Epithelial cell of esophagus (primary cell): ENCODE measurements around the gene CIDEA.
"Not testable (repeated sequence)": the region's sequence is repeated elsewhere in the genome, so short reads cannot be mapped to it uniquely, and the experiment has no call there.

ENCODE experiments used
- DNase-seq: peaks from one replicate; pipeline ENCODE4 v3.0.0; 2010; ENCODE audit warnings: low read depth
- H3K4me3 ChIP-seq: 2 replicates; pipeline ENCODE4 v1.5.1; 2011; ENCODE audit warnings: mild to moderate bottlenecking, low read length, control low read depth
- TF ChIP-seq, protein P1 (sequence below): IDR thresholded peaks from 2 replicates; pipeline ENCODE4 v1.5.1; 2011; ENCODE audit warnings: low read depth, mild to moderate bottlenecking, low read length, control low read depth, inconsistent platforms; ENCODE audit not compliant: insufficient read depth; ENCODE audit errors: missing control alignments

Gene CIDEA

DNA sequence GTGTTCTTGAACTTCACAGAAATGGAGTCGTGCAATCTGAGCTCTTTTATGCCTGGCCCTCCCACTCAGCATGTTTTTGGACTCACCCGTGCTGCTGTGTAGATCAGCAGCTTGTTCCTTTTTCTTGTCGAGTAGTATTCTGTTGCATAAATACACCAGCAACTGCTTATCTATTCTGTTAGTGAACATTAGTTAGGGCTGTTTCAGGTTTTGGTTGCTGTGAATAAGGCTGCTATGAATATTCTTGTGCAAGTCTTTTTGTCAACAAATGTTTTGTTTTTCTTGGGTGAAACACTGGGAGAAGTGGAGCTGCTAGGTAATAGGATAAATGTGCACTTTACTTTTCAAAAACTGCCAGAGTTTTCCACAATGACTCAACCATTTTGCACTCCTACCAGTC lies 15.3 kb upstream of the CIDEA start:
- no peak overlapping the region for H3K4me3 ChIP-seq
- TF ChIP-seq, protein P1, sequence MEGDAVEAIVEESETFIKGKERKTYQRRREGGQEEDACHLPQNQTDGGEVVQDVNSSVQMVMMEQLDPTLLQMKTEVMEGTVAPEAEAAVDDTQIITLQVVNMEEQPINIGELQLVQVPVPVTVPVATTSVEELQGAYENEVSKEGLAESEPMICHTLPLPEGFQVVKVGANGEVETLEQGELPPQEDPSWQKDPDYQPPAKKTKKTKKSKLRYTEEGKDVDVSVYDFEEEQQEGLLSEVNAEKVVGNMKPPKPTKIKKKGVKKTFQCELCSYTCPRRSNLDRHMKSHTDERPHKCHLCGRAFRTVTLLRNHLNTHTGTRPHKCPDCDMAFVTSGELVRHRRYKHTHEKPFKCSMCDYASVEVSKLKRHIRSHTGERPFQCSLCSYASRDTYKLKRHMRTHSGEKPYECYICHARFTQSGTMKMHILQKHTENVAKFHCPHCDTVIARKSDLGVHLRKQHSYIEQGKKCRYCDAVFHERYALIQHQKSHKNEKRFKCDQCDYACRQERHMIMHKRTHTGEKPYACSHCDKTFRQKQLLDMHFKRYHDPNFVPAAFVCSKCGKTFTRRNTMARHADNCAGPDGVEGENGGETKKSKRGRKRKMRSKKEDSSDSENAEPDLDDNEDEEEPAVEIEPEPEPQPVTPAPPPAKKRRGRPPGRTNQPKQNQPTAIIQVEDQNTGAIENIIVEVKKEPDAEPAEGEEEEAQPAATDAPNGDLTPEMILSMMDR, result no peak
- DNase-seq, result no peak

DNA sequence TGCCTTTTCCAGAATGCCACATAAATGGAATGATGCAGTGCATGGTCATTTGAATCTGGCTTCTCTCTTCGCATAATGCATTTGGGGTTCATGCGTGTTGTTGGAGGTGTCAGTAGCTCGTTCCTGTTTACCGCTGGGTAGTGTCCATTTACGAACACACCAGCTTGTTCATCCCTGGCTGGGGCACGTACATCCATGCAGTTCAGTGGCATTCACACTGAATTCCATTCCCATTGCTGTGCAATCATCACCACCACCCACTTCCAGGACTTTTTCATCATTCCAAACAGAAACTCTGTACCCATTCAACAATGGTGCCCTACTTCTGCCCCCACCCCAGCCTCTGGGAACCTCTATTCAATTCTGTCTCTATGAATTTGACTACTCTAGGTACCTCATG lies 14.7 kb upstream of the CIDEA start:
- no peak overlapping the region for H3K4me3 ChIP-seq
- TF ChIP-seq, protein P1, result no peak
- DNase-seq, result peak; percentile 20

DNA sequence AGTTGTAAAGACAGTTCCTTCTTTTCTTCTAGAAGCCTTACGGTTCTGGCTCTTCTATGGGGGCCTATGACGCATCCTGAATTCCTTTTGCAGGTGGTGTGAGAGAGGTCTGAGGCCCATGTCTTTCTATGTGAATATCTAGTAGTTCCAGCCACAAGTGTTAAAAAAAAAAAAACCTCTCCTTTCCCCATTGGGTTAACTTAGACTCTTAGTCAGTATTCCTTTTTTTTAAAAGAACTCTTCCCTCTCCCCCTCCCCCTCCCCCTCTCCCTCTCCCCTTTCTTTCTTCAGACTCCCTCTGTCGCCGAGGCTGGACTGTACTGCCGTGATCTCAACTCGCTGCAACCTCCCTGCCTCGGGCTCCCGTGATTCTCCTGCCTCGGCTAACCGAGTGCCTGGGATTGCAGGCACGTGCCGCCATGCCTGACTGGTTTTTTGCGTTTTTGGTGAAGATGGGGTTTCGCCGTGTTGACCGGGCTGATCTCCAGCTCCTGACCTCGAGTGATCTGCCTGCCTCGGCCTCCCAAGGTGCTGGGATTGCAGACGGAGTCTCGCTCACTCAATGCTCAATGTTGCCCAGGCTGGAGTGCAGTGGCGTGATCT lies 11.4 kb upstream of the CIDEA start:
- DNase-seq, result no peak
- H3K4me3 ChIP-seq, result no peak overlapping the region
- TF ChIP-seq, protein P1, result no peak

DNA sequence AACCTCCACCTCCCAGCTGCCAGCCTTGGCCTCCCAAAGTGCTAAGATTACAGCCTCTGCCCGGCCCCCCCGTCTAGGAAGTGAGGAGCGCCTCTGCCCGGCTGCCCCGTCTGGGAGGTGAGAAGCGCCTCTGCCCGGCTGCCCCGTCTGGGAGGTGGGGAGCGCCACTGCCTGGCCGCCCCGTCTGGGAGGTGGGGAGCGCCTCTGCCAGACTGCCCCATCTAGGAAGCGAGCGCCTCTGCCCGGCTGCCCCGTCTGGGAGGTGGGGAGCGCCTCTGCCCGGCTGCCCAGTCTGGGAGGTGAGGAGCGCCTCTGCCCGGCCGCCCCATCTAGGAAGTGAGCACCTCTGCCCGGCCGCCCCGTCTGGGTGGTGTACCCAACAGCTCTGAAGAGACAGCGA lies 10.9 kb upstream of the CIDEA start:
- not testable (repeated sequence) for DNase-seq, H3K4me3 ChIP-seq

DNA sequence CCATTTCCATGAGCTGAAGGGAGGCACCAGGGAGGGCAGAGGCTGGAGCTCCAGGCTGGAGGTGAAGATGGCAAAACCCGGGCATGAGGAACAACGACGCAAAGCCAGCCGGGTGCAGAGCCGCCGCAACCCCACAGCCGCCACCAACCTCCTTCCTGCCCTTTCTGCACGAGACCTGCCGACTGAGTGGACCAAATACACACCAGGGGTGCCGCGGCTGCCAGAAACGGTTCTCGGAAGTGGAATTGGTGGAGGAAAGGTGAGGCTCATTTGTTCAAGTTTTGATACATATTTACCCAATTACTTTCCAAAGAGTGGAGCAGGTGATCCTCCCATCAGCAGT lies 8.4 kb upstream of the CIDEA start:
- TF ChIP-seq, protein P1, result no peak
- no peak for DNase-seq
- H3K4me3 ChIP-seq, result no peak overlapping the region

DNA sequence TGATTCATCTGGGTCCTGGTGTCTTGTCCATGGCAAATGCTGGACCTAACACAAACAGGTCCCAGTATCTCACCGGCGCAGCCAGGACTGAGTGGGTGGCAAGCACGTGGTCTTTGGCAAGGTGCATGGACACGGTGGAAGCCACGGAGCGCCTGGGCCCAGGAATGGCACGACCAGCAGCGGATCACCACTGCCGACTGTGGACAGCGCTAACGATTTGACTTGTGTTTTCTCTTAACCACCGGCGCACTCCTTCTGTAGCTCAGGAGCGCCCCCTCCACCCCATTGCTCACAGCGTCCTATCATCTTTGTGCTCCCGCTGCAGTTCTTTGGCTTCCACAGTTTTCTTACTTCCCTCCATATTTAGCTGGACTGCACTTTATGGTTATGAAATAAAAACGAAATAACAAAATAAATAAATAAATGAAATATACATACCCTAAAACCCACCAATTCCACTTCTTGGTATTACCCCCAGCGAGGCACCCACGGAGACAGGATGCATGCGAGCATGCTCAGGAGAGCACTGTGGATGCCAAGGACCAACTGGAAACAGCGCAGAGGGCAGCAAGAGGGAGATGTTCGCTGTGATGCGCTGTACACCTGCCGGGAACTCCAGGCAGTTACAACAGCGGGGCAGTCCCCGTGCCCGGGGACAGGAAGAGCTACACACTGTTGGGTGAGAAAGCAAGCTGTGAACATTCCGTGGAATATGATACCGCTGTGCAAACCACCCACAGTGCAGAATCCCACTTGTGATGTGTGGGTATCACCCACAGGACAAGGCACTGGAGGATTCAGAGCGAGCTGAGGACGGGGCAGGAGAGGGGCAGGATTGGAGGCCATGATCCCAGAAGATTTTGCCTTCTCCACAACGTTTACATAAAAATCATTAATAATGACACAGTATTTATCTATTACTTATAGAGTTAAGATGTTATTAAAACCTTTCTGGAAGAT lies 7.0 kb upstream of the CIDEA start:
- TF ChIP-seq, protein P1, result peak; percentile 50
- DNase-seq, result peak; percentile 37
- no peak overlapping the region for H3K4me3 ChIP-seq

DNA sequence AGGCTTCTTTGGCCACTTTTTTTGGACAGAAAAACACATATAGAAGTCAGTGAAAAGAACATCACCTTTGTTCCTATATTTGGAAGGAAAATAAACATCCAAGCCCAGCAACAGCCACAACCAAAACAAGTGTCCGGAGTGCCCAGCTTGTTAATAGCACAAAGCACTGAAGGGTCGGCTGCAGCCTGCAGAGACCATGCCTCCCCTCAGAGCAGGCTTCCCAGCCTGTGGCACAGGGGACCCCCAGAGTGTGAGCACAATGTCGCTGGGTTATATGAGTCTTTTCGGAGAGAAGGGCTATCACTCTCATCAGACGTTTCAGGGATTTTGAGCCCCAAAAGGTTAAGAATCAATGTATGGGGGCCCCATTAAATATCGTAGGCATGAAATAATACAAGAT lies 6.2 kb upstream of the CIDEA start:
- DNase-seq, result no peak
- no peak overlapping the region for H3K4me3 ChIP-seq
- TF ChIP-seq, protein P1, result no peak
